ENCODE measurements around the gene ITIH3.

The ITIH3 gene

GRCh38 chr3:52793702-52794611 lies 639 bp upstream of the ITIH3 start:
- no peak for DNase-seq (ENCODE audit: low read depth in 3 of 3)

DNA sequence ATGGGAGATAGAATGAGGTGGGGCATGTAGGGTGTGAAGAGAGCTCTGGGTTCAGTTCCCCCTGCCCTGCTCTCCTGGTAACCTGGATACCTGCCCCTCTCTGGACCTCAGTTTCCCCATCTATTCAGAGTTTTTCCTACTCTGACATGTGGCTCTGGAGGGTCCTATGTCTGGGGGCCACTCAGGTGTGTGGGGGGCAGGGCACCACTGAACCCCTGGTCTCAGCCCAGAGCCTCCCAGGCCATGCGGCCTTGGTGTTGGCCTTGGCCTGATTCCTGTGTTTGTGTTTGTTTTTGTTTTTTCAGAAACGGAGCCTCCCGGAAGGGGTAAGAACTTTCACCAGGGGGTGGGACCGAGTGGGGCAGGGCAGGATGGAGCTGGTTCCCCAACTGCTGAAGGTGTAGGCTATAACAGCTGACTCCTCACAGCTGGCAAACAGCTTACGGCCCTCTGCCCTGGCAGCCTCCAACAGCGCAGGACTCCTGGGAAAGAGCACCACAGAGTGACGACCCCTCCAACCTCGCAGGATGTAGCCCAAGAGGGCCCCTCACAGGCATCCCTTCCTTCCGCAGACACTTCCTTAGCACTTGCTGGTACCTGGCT lies 803 bp downstream of the ITIH3 start:
- no peak for DNase-seq (ENCODE audit: low read depth in 3 of 3)

DNA sequence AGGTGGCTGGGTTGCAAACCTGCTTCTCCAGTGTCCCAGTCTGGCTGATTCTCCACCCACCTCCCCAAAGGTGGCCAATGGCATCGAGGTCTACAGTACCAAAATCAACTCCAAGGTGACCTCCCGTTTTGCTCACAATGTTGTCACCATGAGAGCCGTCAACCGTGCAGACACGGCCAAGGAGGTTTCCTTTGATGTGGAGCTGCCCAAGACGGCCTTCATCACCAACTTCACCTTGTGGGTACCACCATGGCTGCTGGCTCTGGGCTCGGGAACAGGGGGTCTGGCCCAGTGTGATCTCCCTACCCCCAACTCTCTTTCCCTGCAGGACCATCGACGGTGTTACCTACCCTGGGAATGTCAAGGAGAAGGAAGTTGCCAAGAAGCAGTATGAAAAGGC lies 1.8 kb downstream of the ITIH3 start:
- no peak for DNase-seq (ENCODE audit: low read depth in 3 of 3)

- no peak for DNase-seq (ENCODE audit: low read depth in 3 of 3)
Observed at GRCh38 chr3:52798376-52798977, 3.9 kb downstream of the ITIH3 start.

DNA sequence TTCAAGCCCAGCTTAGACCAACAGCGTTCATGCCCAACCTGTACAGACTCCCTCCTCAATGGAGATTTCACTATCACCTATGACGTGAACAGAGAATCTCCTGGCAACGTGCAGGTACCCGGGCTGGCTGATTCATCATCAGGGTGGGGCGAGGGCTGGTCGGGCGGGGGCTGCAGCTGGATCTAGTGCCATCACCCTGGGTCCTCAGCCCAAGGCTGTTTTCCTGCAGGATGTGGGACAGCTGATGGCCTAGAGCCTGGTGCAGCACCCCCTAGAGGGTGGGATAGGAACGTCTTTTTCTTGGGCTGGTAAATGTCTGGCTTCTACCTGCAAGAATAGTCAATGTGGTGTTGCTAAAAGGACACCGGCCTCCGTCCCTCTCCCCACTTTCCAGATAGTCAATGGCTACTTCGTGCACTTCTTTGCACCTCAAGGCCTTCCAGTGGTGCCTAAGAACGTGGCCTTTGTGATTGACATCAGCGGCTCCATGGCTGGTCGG lies 4.4 kb downstream of the ITIH3 start:
- no peak for DNase-seq (ENCODE audit: low read depth in 3 of 3)

DNA sequence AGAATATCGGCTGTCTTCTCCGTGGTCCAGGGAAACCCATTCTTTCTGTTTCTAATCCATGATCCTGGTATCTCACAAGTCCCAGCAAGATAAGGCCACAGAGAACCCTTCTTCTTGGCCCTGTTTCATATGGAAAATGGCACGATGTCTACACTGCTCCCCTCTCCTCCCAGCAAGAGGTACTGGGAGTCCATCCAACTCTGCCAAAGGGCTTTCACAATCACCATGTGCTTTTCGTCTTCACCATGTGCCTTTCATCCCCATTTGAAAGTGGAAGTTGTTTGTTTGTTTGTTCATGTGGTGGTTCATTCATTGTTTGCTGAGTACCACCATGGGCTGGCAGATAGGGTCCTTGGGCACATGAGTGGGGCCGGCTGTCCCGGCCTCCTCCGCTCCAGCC lies 5.5 kb downstream of the ITIH3 start:
- no peak for DNase-seq (ENCODE audit: low read depth in 3 of 3)

- DNase-seq (ENCODE audit: low read depth in 3 of 3): no peak
Observed at GRCh38 chr3:52801839-52802238, 7.2 kb downstream of the ITIH3 start.

GRCh38 chr3:52805270-52806039 lies 10.9 kb downstream of the ITIH3 start:
- no peak for DNase-seq (ENCODE audit: low read depth in 3 of 3)

GRCh38 chr3:52809149-52809548 lies 14.6 kb downstream of the ITIH3 start:
- no peak for DNase-seq (ENCODE audit: low read depth in 3 of 3)

GRCh38 chr3:52809662-52810377 lies 15.2 kb downstream of the ITIH3 start:
- DNase-seq (ENCODE audit: low read depth in 3 of 3): no peak

DNA sequence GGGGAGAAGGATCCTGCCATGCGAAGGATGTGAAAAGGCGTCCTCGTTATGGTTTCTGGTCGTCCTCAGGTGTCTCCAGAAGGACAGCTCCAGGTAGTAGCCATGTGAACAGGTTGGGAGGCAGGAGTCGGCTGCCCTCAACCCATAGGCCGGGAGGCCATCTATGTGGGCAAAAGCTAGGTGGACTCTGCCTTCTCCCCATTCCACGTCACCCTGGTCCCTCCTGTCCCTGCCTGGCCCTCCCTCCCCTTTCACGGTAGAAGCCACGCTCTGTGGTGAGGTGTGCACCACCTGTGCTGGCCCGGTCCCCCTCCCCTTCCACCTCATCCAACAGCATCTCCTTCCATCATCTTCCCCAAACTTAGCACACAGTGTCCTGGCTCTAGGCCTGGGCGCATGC lies 16.3 kb downstream of the ITIH3 start:
- no peak for DNase-seq (ENCODE audit: low read depth in 3 of 3)

DNA sequence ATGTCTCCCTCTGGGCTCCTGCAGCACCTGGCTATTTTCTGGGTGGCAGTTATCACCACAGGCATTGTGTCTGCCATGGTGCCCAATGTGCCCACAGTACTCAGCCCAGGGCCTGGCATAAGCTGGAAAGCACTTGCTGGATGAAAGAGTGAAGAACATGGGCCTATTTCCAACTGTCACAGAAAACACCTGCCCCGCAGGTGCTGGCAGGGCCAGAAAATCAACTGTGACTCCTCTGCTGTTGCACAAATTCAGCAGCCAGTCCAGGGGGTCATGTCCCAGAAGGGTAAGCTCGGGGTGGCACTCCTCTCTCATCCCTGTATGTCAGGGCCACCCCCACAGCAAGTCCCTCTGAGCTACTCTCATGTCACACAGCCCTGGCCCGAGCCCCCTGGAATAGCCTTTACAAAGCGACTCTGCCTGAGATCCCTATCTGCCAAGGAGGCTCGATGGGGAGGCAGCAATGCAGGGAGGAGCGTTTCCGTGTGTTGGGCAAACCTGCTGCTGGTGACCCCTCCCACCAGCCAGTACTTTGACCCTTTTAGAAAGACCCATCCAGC lies 16.9 kb downstream of the ITIH3 start:
- DNase-seq (ENCODE audit: low read depth in 3 of 3): no peak

GRCh38 chr3:52813810-52814209 lies 19.2 kb downstream of the ITIH3 start:
- no peak for DNase-seq (ENCODE audit: low read depth in 3 of 3)

DNA sequence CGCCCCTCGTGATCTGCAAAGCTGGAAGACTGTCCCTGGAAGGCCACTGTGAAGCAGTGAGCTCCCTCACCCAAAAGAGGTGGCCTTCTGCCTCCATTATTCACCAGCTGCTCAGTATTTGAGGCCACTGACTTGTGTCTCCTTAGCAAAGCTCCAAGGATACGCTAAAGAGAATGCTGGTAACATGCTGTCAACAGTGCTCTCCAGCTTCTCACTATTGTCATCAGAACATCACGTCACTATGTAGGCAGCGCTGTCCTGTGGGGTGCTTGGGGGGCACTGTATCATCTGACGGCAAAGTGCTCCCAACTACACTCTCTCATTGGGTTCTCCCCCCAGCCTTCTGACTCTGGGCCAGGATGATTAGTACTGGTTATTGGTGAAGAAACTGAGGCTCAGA lies 21.6 kb downstream of the ITIH3 start:
- no peak for DNase-seq (ENCODE audit: low read depth in 3 of 3)

DNA sequence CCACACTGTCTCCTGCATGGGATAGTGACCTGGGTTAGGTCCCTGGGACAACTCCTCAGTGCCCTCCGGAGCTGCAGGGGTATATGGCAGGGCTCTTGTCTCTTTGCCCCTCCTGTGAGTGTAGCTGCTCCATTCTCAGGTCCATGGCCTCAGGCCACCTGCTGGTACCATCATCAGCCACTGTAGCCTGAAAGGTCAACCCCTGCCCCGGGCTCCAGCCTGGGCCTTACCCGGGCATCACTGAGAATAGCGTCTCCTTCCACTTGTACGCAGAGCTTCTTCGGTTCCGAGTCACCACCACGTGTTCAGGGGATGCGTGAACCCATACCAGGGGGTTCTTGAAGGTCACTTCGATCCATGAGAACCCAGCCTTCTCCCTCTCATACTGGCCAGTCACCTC lies 22.1 kb downstream of the ITIH3 start:
- DNase-seq (ENCODE audit: low read depth in 3 of 3): no peak

DNA sequence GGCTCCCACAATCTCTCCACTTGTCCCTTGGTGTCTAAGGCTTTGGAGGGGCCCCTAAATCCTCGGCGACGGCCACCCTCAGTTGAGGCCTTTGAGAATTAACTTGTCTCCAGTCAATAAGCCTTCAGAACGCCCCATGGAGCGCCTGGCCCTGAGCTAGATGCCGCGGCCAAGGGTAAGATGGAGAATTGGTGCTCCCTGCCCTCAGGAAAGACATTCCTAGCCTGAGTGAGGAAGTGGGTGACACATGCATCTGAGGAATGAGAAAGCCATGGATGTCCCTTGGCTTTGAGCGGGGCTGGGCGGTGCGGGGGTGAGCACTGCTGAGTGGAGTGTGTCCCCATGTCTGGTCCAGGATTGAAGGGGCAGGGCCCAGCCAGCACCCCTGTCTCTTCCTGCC lies 22.6 kb downstream of the ITIH3 start:
- DNase-seq (ENCODE audit: low read depth in 3 of 3): no peak

DNA sequence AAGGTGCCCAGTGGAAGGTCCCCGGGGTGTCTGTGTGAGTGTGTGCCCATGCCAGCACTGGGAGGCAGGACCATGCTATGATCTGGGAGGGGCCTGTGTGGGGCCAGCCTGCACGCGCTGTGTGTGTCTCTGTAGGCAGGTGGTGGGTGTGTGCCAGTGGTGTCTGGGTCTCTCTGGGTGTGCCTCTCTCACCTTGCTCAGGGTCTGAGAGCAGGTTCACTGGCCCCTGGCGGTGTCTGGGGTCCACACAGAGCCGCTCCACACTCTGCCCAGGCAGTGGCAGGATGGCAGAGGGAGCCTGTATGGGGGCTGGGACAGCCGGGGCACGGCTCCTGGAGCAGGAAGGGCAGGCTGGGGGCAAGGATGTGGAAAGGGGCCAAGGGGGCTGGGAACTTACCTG lies 23.3 kb downstream of the ITIH3 start:
- DNase-seq (ENCODE audit: low read depth in 3 of 3): no peak

GRCh38 chr3:52819936-52820335 lies 25.3 kb downstream of the ITIH3 start:
- no peak for DNase-seq (ENCODE audit: low read depth in 3 of 3)

DNA sequence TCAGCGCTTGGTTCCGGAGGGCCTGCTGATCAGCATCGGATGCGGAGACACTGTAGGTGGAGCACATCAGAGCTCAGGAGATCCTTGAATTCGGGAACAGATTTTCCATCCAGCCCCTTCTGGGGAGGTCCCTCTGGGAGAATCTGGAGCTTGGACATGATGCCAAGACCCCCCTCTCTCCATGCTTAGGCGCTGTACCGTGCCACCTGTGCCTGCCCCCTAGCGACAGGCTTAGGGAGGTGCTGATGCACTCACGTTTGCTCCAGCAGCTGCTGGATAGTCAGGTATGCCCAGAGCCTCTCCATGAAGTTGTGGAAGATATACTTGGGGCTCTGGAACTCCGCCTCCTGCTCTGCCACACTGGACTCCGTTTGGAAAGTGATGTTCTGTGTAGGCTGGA lies 26.1 kb downstream of the ITIH3 start:
- peak in 1 of 3 donors; percentile 15 for DNase-seq (ENCODE audit: low read depth in 3 of 3)

- no peak for DNase-seq (ENCODE audit: low read depth in 3 of 3)
Observed at GRCh38 chr3:52822363-52822762, 27.8 kb downstream of the ITIH3 start.

DNA sequence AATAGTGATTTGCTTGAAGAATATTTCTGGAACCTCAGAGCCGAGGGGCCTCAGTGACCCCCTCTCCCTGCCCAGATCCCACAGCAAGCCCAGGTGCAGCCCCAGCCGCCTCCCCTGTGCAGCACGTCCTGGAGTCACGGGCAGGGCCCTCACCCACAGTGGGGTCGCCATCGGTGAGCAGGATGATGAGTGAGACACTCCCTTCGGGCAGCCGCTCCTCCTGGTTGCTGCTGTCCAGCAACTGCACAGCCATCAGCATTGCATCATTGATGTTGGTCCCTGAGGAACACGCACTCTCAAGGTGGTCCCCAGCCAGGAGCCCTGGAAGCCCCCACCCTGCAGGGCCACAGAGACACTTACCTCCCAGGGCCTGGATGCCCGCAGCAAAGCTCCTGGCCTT lies 29.4 kb downstream of the ITIH3 start:
- DNase-seq (ENCODE audit: low read depth in 3 of 3): no peak

Measured in stimulated activated CD4-positive, alpha-beta T cell treated with anti-CD3 and anti-CD28 coated beads, TNF-alpha, amount 100 ng/mL, for 48 hours (primary cell).